Glutamatergic neuron (in vitro differentiated cells): ENCODE measurements around the gene NOP16. TPM values are rescaled to one million over a fixed set of nuclear protein-coding genes. Genes with fewer than 3 reads are reported as not detected.

Experiments used
- DNase-seq: peaks from one replicate; pipeline ENCODE4 v3.0.0; 2022
- H3K27ac Mint-ChIP-seq: one replicate; pipeline ENCODE4 v1.8.0; 2020; ENCODE audit warnings: mild to moderate bottlenecking, mixed read lengths, inconsistent platforms; ENCODE audit not compliant: unreplicated experiment
- H3K27me3 Mint-ChIP-seq: one replicate; pipeline ENCODE4 v1.8.0; 2020; ENCODE audit warnings: mild to moderate bottlenecking, moderate library complexity, mixed read lengths, inconsistent platforms; ENCODE audit not compliant: unreplicated experiment
- H3K36me3 Mint-ChIP-seq: one replicate; pipeline ENCODE4 v1.8.0; 2020; ENCODE audit warnings: mild to moderate bottlenecking, mixed read lengths, inconsistent platforms; ENCODE audit not compliant: unreplicated experiment
- H3K4me1 Mint-ChIP-seq: one replicate; pipeline ENCODE4 v1.8.0; 2020; ENCODE audit warnings: mild to moderate bottlenecking, low read depth, mixed read lengths, inconsistent platforms; ENCODE audit not compliant: unreplicated experiment
- H3K4me3 Mint-ChIP-seq: one replicate; pipeline ENCODE4 v1.8.0; 2020; ENCODE audit warnings: mild to moderate bottlenecking, mixed read lengths, inconsistent platforms; ENCODE audit not compliant: unreplicated experiment
- H3K9me3 Mint-ChIP-seq: one replicate; pipeline ENCODE4 v1.8.0; 2020; ENCODE audit warnings: mild to moderate bottlenecking, moderate library complexity, mixed read lengths, inconsistent platforms; ENCODE audit not compliant: unreplicated experiment
- long read RNA-seq: library from polyadenylated mRNA; unstranded; transcript quantifications from one replicate; pipeline ENCODE4 v2.0.0, GENCODE V29; 2020; ENCODE audit not compliant: unreplicated experiment
- total RNA-seq: library from RNA; stranded (reverse); fragmentation: NEBNext Ultra II Directional; extraction: Animal tissue kit (Norgen Biotek cat#: 25700); gene quantifications from one replicate; pipeline ENCODE4 v1.2.1, GENCODE V29; 2021; ENCODE audit not compliant: unreplicated experiment
- TF ChIP-seq, protein P1 (sequence below): fragments of 200-600 bp; sonication (generic); IDR thresholded peaks from one replicate; pipeline ENCODE4 v1.5.0; 2021; ENCODE audit not compliant: partially characterized antibody, unreplicated experiment

NOP16 gene
- total RNA-seq, result 18.6 TPM
- long read RNA-seq, transcript NOP16-207 (5 exons, 1,258 nt), result major isoform, 7 of 20 reads
- long read RNA-seq, partial matches to known transcripts, result 2 of 20 reads
- long read RNA-seq, other reads (novel, unspliced or antisense), result 2 of 20 reads

- no peaks in the 10 kb centered on the region for H3K36me3 Mint-ChIP-seq
Measured at GRCh38 chr5:176388444-176389134, at the start of gene NOP16, which contains the start of gene HIGD2A. Gene NOP16, minus strand, starts transcription at chr5:176388598. Its CDS starts 59 bp downstream, at chr5:176388539. Gene HIGD2A, plus strand, starts transcription at chr5:176388751. Its CDS starts 69 bp downstream, at chr5:176388820.

GRCh38 chr5:176436656-176437055, 48.3 kb upstream of the NOP16 start:
- no peak overlapping the region for H3K27ac Mint-ChIP-seq
- peaks cover 7% of the 10 kb centered on the region for H3K36me3 Mint-ChIP-seq
- no peak for DNase-seq
- TF ChIP-seq, protein P1, sequence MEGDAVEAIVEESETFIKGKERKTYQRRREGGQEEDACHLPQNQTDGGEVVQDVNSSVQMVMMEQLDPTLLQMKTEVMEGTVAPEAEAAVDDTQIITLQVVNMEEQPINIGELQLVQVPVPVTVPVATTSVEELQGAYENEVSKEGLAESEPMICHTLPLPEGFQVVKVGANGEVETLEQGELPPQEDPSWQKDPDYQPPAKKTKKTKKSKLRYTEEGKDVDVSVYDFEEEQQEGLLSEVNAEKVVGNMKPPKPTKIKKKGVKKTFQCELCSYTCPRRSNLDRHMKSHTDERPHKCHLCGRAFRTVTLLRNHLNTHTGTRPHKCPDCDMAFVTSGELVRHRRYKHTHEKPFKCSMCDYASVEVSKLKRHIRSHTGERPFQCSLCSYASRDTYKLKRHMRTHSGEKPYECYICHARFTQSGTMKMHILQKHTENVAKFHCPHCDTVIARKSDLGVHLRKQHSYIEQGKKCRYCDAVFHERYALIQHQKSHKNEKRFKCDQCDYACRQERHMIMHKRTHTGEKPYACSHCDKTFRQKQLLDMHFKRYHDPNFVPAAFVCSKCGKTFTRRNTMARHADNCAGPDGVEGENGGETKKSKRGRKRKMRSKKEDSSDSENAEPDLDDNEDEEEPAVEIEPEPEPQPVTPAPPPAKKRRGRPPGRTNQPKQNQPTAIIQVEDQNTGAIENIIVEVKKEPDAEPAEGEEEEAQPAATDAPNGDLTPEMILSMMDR, result no peak
- H3K9me3 Mint-ChIP-seq, result peaks cover 6% of the 10 kb centered on the region
- peaks cover 4% of the 10 kb centered on the region for H3K27me3 Mint-ChIP-seq
- no peak overlapping the region for H3K4me3 Mint-ChIP-seq
- peaks cover 2% of the 10 kb centered on the region for H3K4me1 Mint-ChIP-seq

More at GRCh38 chr5:176388444-176389134, at the start of gene NOP16, which contains the start of gene HIGD2A:
- TF ChIP-seq, protein P1, result no peak
- peak within 1 kb of the TSS; percentile 99 for H3K4me3 Mint-ChIP-seq
- peak; percentile 99 for DNase-seq
- H3K27ac Mint-ChIP-seq, result peak within 1 kb of the TSS; percentile 99
- H3K4me1 Mint-ChIP-seq, result peaks cover 11% of the 10 kb centered on the region
- peaks cover 11% of the 10 kb centered on the region for H3K9me3 Mint-ChIP-seq
- H3K27me3 Mint-ChIP-seq, result peaks cover 10% of the 10 kb centered on the region

DNA sequence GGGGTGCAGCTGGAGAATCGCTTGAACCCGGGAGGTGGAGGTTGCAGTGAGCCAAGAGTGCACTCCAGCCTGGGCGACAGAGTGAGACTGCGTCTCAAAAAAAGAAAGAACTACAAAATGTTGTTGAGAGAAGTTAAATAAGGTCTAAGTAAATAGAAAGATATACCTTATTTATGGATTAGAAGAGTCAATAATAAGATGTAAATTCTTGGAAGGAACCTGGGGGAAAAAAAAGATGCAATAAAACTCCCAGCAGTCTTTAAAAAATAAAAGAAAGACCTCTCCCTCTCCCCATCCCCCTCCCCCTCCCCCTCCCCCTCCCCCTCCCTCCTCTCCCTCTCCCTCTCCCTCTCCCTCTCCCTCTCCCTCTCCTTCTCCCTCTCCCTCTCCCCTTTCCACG, 44.3 kb upstream of the NOP16 start:
- H3K36me3 Mint-ChIP-seq, result peaks cover 7% of the 10 kb centered on the region
- H3K27me3 Mint-ChIP-seq, result peaks cover 4% of the 10 kb centered on the region
- no peak overlapping the region for H3K27ac Mint-ChIP-seq
- no peak for DNase-seq
- H3K4me3 Mint-ChIP-seq, result no peak overlapping the region
- TF ChIP-seq, protein P1, result no peak
- peaks cover 8% of the 10 kb centered on the region for H3K9me3 Mint-ChIP-seq
- H3K4me1 Mint-ChIP-seq, result no peaks in the 10 kb centered on the region

GRCh38 chr5:176429972-176430371, 41.6 kb upstream of the NOP16 start:
- Mint-ChIP-seq H3K27me3 (peaks cover 5% of the 10 kb centered on the region), H3K9me3 (peaks cover 10% of the 10 kb centered on the region), H3K36me3 (peaks cover 7% of the 10 kb centered on the region), H3K27ac (no peak overlapping the region), H3K4me1 (no peaks in the 10 kb centered on the region), H3K4me3 (no peak overlapping the region)
- no peak for DNase-seq
- TF ChIP-seq, protein P1, result no peak

DNA sequence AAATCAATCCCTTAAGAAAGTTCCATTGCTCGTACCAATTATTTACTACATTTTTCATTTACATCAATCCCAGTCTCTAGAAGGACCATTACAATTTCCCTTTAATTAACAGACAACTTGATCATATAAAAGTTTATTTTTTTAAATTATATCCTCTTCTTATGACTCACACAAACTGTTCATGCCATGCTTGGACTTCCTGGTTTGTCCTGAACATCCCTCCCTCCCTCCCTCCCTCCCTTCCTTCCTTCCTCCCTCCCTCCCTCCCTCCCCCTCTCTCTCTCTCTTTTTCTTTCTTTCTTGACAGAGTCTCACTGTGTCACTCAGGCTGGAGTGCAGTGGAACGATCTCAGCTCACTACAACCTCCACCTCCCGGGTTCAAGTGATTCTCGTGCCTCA, 39.6 kb upstream of the NOP16 start:
- Mint-ChIP-seq H3K36me3 (peaks cover 7% of the 10 kb centered on the region), H3K9me3 (peaks cover 10% of the 10 kb centered on the region), H3K4me3 (no peak overlapping the region), H3K4me1 (no peaks in the 10 kb centered on the region), H3K27ac (no peak overlapping the region), H3K27me3 (peaks cover 5% of the 10 kb centered on the region)
- TF ChIP-seq, protein P1, result no peak
- no peak for DNase-seq
